ENCODE data around the gene NCBP2.

Gene NCBP2

DNA sequence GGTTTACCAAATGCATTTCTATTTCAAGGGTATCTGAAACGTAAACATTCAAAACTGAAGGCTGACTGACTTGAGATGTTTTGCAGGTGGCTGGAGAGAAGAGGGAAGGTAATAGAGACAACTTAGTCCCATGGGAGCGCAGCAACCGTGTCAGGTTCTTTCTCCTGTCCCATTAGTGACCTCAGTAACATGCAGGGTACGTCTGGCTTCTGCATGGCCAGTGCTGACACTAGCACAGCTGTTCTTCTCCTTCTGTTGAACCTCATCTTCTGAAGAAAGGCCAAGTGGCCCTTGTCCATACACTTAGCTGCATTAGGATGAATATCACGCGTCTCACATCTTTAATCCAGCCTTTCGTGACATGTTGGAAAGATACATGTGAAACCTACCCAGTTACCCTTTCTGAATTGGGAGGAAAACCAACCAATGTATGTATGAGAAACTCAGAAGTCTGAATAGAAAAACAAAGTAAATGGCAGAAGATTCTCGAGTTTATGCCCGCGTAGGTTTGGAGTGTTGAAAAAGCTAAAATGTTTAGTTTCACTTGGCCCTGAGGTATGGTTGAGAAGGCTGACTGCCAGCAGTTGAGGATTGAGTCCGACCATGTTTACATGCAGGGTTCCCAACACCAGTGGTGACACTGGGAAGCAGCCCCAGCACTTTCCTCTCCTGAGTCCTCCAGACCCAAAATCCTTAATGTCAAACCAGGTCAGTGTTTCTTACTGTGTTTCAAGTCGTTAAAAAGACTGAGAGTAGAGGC is 10.3 kb downstream of the NCBP2 start:
- no peaks in the 10 kb centered on the region for H3K9me3 ChIP-seq (ENCODE audit: control insufficient read depth in 1 of 2, low read length in 2 of 2)
- no peak overlapping the region for H3K4me3 ChIP-seq (ENCODE audit: low read depth in 1 of 2, low read length in 2 of 2)
- H3K27me3 ChIP-seq (ENCODE audit: low read depth, low read length), result no peaks in the 10 kb centered on the region
- H3K27ac ChIP-seq (ENCODE audit: low read length), result no peak overlapping the region
- no peaks in the 10 kb centered on the region for H3K4me1 ChIP-seq (ENCODE audit: control insufficient read depth in 1 of 2, insufficient read depth in 2 of 2, low read length in 2 of 2)
- H3K36me3 ChIP-seq (ENCODE audit: control insufficient read depth in 1 of 2, insufficient read depth in 2 of 2, low read length in 2 of 2), result peaks cover 63 to 76% of the 10 kb centered on the region in 2 donors

DNA sequence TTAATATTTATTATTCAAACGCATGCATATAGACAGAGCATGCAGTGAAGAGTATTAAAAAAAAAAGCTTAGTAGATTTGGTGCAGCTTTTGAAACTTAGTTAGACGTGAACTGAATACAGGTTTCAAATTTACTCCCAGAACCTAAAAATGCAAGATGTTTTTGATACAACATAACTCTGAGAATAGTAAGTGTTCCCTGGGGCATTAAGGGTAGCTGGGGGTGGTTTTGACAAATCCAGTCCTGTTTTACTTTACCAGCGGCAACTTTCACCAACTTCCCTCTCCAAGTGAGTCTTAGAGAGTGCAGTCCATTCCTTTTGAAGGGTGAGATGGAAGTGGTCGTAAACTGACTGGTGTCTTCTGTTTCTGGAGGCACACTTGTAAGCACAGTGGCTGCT is 11.2 kb downstream of the NCBP2 start:
- no peaks in the 10 kb centered on the region for H3K27me3 ChIP-seq (ENCODE audit: low read depth, low read length)
- H3K27ac ChIP-seq (ENCODE audit: low read length), result no peak overlapping the region
- no peak overlapping the region for H3K4me3 ChIP-seq (ENCODE audit: low read depth in 1 of 2, low read length in 2 of 2)
- peaks cover 55 to 72% of the 10 kb centered on the region in 2 donors for H3K36me3 ChIP-seq (ENCODE audit: control insufficient read depth in 1 of 2, insufficient read depth in 2 of 2, low read length in 2 of 2)
- H3K4me1 ChIP-seq (ENCODE audit: control insufficient read depth in 1 of 2, insufficient read depth in 2 of 2, low read length in 2 of 2), result no peaks in the 10 kb centered on the region
- H3K9me3 ChIP-seq (ENCODE audit: control insufficient read depth in 1 of 2, low read length in 2 of 2), result no peaks in the 10 kb centered on the region

DNA sequence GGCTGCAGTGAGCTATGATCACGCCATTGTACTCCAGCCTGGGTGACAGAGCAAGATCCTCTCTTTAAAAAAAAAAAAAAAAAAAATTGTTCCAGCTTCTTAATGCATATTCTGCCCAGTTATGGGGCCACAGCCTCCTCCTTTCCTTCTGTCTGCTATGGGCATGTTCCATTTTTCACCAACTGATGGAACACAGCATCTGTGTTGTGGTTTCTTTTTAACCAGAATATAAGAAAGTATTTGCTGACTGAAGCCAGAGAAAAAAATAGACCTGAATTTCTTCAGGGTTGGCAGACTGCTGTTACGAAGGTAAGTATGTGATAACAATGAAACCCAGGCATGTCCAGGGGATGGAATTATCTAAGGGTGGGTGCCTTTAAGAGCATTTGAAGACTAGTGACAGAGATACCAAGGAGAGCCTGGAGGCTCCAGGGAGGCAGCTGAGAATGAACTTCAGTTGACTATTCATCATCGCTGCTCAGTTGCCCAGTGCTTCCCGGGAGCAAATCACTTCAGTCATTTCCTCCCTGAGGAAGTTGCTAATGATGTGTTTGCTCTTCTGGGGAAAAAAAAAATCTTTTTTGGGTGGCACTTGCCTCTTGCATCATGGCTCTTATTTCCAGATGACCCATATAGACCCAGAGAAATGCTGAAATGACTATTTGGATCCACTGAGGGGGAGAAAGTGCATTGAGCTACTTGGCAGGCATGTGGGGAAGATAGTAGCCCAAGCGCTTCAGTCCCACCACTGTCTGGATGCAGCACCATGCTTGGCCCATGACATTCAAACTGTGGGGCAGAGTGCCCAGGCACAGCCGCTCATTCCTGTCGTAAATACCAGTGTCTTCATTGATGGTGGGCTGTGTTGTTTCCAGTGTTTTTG is 14.5 kb downstream of the NCBP2 start:
- Histone ChIP-seq H3K27me3 (ENCODE audit: low read depth, low read length) (no peaks in the 10 kb centered on the region), H3K27ac (ENCODE audit: low read length) (no peak overlapping the region), H3K4me1 (ENCODE audit: control insufficient read depth in 1 of 2, insufficient read depth in 2 of 2, low read length in 2 of 2) (no peaks in the 10 kb centered on the region), H3K36me3 (ENCODE audit: control insufficient read depth in 1 of 2, insufficient read depth in 2 of 2, low read length in 2 of 2) (peaks cover 36 to 47% of the 10 kb centered on the region in 2 donors), H3K4me3 (ENCODE audit: low read depth in 1 of 2, low read length in 2 of 2) (no peak overlapping the region), H3K9me3 (ENCODE audit: control insufficient read depth in 1 of 2, low read length in 2 of 2) (no peaks in the 10 kb centered on the region)

DNA sequence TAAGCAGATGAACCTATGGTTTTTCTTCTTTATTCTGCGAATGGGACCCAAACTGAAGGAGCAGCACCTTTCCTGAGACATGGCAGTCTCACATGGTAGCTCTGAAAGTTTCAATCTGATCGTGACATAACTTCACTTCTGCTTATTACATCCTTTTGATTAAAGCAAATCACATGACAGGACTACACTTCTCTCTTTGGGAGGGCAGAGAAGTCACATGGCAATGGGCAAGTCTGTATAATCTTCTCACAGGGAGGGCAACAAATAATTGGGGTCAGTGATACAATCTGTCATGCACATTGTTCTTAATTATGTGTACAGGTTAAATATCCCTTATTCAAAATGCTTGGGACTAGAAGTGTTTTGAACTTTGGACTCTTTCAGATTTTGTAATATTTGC is 21.6 kb downstream of the NCBP2 start:
- no peak overlapping the region for H3K27ac ChIP-seq (ENCODE audit: low read length)

DNA sequence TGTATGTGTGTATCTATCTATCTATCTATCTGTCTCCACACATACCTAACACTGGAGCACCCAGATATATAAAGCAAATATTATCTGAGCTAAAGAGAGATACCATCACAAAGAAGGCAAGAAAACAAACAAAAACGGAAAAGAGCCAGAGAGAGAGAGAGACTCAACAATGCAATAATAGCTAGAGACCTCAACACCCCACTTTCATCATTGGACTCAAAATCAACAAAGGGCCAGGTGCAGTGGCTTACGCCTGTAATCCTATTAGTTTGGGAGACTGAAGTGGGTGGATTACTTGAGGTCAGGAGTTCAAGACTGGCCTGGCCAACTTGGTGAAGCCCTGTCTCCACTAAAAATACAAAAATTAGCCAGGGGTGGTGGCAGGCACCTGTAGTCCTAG is 23.4 kb downstream of the NCBP2 start:
- Histone ChIP-seq H3K36me3 (ENCODE audit: control insufficient read depth in 1 of 2, insufficient read depth in 2 of 2, low read length in 2 of 2) (peaks cover 17 to 20% of the 10 kb centered on the region in 2 donors), H3K9me3 (ENCODE audit: control insufficient read depth in 1 of 2, low read length in 2 of 2) (no peaks in the 10 kb centered on the region), H3K27me3 (ENCODE audit: low read depth, low read length) (no peaks in the 10 kb centered on the region), H3K4me3 (ENCODE audit: low read depth in 1 of 2, low read length in 2 of 2) (no peak overlapping the region), H3K27ac (ENCODE audit: low read length) (no peak overlapping the region), H3K4me1 (ENCODE audit: control insufficient read depth in 1 of 2, insufficient read depth in 2 of 2, low read length in 2 of 2) (no peaks in the 10 kb centered on the region)

More for the DNA sequence above, 21.6 kb downstream of the NCBP2 start:
- Histone ChIP-seq H3K27me3 (ENCODE audit: low read depth, low read length) (no peaks in the 10 kb centered on the region), H3K36me3 (ENCODE audit: control insufficient read depth in 1 of 2, insufficient read depth in 2 of 2, low read length in 2 of 2) (peaks cover 8% of the 10 kb centered on the region in 2 donors), H3K9me3 (ENCODE audit: control insufficient read depth in 1 of 2, low read length in 2 of 2) (no peaks in the 10 kb centered on the region), H3K4me3 (ENCODE audit: low read depth in 1 of 2, low read length in 2 of 2) (no peak overlapping the region), H3K4me1 (ENCODE audit: control insufficient read depth in 1 of 2, insufficient read depth in 2 of 2, low read length in 2 of 2) (no peaks in the 10 kb centered on the region)

DNA sequence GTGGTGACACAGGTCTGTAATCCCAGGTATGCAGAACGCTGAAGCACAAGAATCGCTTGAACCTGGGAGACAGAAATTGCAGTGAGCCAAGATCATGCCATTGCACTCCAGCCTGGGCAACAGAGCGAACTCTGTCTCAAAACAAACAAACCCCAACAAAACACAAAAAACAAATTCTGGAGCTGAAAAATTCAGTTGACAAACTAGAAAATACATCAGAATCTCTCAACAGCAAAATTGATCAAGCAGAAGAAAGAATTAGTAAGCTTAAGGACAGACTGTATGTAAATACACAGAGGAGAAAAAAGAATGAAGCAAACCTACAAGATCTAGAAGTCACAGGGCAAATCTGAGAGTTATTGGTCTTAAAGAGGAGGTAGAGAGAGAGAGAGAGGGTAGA is 25.3 kb downstream of the NCBP2 start:
- no peaks in the 10 kb centered on the region for H3K9me3 ChIP-seq (ENCODE audit: control insufficient read depth in 1 of 2, low read length in 2 of 2)
- no peak overlapping the region for H3K4me3 ChIP-seq (ENCODE audit: low read depth in 1 of 2, low read length in 2 of 2)
- no peaks in the 10 kb centered on the region for H3K27me3 ChIP-seq (ENCODE audit: low read depth, low read length)
- H3K4me1 ChIP-seq (ENCODE audit: control insufficient read depth in 1 of 2, insufficient read depth in 2 of 2, low read length in 2 of 2), result no peaks in the 10 kb centered on the region
- no peak overlapping the region for H3K27ac ChIP-seq (ENCODE audit: low read length)
- peaks cover 9 to 12% of the 10 kb centered on the region in 2 donors for H3K36me3 ChIP-seq (ENCODE audit: control insufficient read depth in 1 of 2, insufficient read depth in 2 of 2, low read length in 2 of 2)

DNA sequence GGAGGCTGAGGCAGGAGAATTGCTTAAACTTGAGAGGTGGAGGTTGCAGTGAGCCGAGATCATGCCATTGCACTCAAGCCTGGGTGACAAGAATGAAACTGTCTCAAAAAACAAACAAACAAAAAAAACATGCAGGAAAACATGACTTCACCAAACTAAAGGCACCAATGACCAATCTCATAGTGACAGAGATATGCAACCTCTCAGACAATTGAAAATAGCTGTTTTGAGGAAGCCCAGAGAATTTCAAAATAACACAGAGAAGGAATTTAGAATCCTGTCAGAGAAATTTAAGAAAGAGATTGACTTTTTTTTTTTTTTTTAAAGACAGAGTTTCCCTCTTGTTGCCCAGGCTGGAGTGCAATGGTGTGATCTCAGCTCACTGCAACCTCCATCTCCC is 26.1 kb downstream of the NCBP2 start:
- peaks cover 9 to 12% of the 10 kb centered on the region in 2 donors for H3K36me3 ChIP-seq (ENCODE audit: control insufficient read depth in 1 of 2, insufficient read depth in 2 of 2, low read length in 2 of 2)
- H3K4me3 ChIP-seq (ENCODE audit: low read depth in 1 of 2, low read length in 2 of 2), result no peak overlapping the region
- H3K27me3 ChIP-seq (ENCODE audit: low read depth, low read length), result no peaks in the 10 kb centered on the region

DNA sequence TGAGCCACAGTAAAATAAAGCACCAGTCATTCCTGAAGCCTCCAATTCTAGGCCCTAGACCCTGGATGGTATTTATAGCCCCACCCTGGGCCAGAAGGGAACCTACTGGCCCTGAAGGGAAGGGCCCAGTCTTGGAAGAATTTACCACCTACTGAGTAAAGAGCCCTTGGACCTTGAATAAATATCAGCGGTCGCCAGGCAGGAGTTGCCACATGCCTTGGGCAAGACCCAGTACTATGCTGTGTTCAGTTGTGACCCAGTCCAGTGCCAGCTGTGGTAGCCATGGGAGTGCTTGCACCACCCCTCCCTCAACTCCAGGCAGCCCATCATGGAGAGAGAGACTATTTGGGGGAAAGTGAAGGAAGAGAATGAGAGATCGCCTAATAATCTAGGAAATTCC is 27.0 kb downstream of the NCBP2 start:
- no peaks in the 10 kb centered on the region for H3K4me1 ChIP-seq (ENCODE audit: control insufficient read depth in 1 of 2, insufficient read depth in 2 of 2, low read length in 2 of 2)
- H3K27ac ChIP-seq (ENCODE audit: low read length), result no peak overlapping the region
- H3K36me3 ChIP-seq (ENCODE audit: control insufficient read depth in 1 of 2, insufficient read depth in 2 of 2, low read length in 2 of 2), result peaks cover 9 to 12% of the 10 kb centered on the region in 2 donors
- no peaks in the 10 kb centered on the region for H3K9me3 ChIP-seq (ENCODE audit: control insufficient read depth in 1 of 2, low read length in 2 of 2)
- H3K4me3 ChIP-seq (ENCODE audit: low read depth in 1 of 2, low read length in 2 of 2), result no peak overlapping the region
- H3K27me3 ChIP-seq (ENCODE audit: low read depth, low read length), result no peaks in the 10 kb centered on the region

More for the DNA sequence above, 26.1 kb downstream of the NCBP2 start:
- H3K27ac ChIP-seq (ENCODE audit: low read length), result no peak overlapping the region
- H3K4me1 ChIP-seq (ENCODE audit: control insufficient read depth in 1 of 2, insufficient read depth in 2 of 2, low read length in 2 of 2), result no peaks in the 10 kb centered on the region
- no peaks in the 10 kb centered on the region for H3K9me3 ChIP-seq (ENCODE audit: control insufficient read depth in 1 of 2, low read length in 2 of 2)

DNA sequence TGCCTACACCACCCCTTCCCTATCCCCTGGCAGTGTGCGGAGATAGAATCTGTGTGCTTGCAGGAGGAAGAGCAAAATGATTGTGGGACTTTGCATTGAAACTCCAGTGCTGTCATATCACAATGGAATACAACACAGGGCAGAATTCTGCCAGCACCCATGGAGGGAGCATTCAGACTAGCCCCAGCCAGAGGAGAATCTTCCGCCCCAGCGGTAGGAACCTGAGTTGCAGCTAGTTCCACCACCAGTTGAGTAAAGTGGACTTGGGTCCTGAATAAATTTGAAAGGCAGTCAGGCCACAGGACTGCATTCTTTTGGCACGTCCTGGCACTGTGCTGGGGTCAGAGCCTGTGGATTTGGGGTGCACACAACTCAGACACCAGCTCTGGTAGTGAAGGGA is 27.5 kb downstream of the NCBP2 start:
- no peaks in the 10 kb centered on the region for H3K9me3 ChIP-seq (ENCODE audit: control insufficient read depth in 1 of 2, low read length in 2 of 2)
- no peak overlapping the region for H3K27ac ChIP-seq (ENCODE audit: low read length)
- no peaks in the 10 kb centered on the region for H3K4me1 ChIP-seq (ENCODE audit: control insufficient read depth in 1 of 2, insufficient read depth in 2 of 2, low read length in 2 of 2)
- H3K4me3 ChIP-seq (ENCODE audit: low read depth in 1 of 2, low read length in 2 of 2), result no peak overlapping the region
- H3K36me3 ChIP-seq (ENCODE audit: control insufficient read depth in 1 of 2, insufficient read depth in 2 of 2, low read length in 2 of 2), result peaks cover 9 to 12% of the 10 kb centered on the region in 2 donors
- no peaks in the 10 kb centered on the region for H3K27me3 ChIP-seq (ENCODE audit: low read depth, low read length)

DNA sequence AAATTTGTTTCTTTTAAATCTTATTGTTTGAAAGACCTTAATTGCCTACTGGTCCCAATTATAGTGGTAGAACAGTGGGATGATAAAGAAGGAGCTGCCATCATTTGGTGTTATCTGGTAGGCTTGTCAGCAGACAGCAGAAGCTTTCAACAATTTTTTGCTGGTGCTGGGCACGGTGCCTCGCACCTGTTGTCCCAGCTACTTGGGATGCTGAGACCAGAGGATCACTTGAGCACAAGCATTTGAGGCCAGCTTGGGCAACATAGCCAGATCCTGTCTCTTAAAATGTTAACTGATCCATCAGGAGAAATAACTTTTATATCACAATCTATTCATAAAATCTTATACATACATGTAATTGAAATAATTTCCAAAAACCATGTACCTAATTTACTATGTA is 38.6 kb downstream of the NCBP2 start:
- H3K27ac ChIP-seq (ENCODE audit: low read length), result no peak overlapping the region
- H3K27me3 ChIP-seq (ENCODE audit: low read depth, low read length), result no peaks in the 10 kb centered on the region
- peaks cover 24 to 63% of the 10 kb centered on the region in 2 donors for H3K36me3 ChIP-seq (ENCODE audit: control insufficient read depth in 1 of 2, insufficient read depth in 2 of 2, low read length in 2 of 2)
- no peak overlapping the region for H3K4me3 ChIP-seq (ENCODE audit: low read depth in 1 of 2, low read length in 2 of 2)
- H3K4me1 ChIP-seq (ENCODE audit: control insufficient read depth in 1 of 2, insufficient read depth in 2 of 2, low read length in 2 of 2), result no peaks in the 10 kb centered on the region
- no peaks in the 10 kb centered on the region for H3K9me3 ChIP-seq (ENCODE audit: control insufficient read depth in 1 of 2, low read length in 2 of 2)

DNA sequence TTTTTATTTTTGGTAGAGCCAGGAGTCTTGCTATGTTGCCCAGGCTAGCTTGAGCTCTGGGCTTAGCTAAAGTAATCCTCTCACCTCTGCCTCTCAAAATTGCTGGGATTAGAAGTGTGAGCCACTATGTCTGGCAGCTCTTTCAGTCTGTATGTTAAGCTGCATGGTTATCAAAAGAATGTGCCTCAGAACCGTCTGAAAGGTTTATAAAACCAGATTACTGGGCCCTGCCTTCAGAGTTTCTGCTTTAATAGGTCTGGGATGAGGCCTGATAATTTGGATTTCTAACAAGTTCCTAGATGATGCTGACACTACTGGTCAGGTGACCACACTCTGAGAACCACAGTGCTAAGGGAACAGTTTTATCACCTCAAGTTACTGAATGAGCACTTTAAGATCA is 40.0 kb downstream of the NCBP2 start:
- Histone ChIP-seq H3K9me3 (ENCODE audit: control insufficient read depth in 1 of 2, low read length in 2 of 2) (no peaks in the 10 kb centered on the region), H3K4me3 (ENCODE audit: low read depth in 1 of 2, low read length in 2 of 2) (no peak overlapping the region), H3K27me3 (ENCODE audit: low read depth, low read length) (no peaks in the 10 kb centered on the region), H3K4me1 (ENCODE audit: control insufficient read depth in 1 of 2, insufficient read depth in 2 of 2, low read length in 2 of 2) (no peaks in the 10 kb centered on the region), H3K27ac (ENCODE audit: low read length) (no peak overlapping the region), H3K36me3 (ENCODE audit: control insufficient read depth in 1 of 2, insufficient read depth in 2 of 2, low read length in 2 of 2) (peaks cover 24 to 57% of the 10 kb centered on the region in 2 donors)

Measured in muscle layer of duodenum (tissue), 2 donors.